ENCODE data around the gene SERTAD2. TPM values are rescaled to one million over a fixed set of nuclear protein-coding genes. Genes with fewer than 3 reads are reported as not detected.

Gene SERTAD2
- total and polyA plus RNA-seq, 2 donors: 14.6 to 17.6 TPM

DNA sequence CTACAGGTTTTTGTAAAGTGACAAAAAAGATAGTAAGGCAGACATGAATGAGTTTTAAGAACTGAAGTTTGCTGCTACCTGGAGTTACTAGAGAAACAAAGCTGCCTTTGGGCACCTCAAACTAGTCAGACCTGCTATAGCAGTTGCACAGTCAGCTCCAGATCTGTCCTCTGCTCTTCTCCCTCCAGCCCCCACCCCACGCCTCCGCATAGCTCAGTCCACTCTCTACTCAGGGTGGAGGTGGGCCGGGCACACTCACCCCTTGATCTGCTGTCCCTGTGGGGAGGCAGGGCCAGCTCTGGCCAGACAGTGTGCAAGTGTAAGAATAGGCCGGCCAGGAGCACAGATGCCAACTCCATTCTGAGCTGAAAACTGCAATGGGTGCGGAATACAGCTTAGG is 4.1 kb downstream of the SERTAD2 start:
- no peaks in the 10 kb centered on the region for H3K36me3 ChIP-seq (ENCODE audit: insufficient read depth)
- no peak overlapping the region for H3K4me3 ChIP-seq (ENCODE audit: low read depth, low read length)
- no peak overlapping the region for H3K27ac ChIP-seq (ENCODE audit: low read depth)
- no peaks in the 10 kb centered on the region for H3K4me1 ChIP-seq (ENCODE audit: insufficient read depth)
- DNase-seq (ENCODE audit: extremely low spot score): no peak
- WGBS: 71% methylated on average over 5 of the region's 5 CpGs

- WGBS: 87% methylated on average over 6 of the region's 6 CpGs
- Histone ChIP-seq H3K4me3 (ENCODE audit: low read depth, low read length) (no peak overlapping the region), H3K36me3 (ENCODE audit: insufficient read depth) (no peaks in the 10 kb centered on the region), H3K4me1 (ENCODE audit: insufficient read depth) (no peaks in the 10 kb centered on the region), H3K27ac (ENCODE audit: low read depth) (peak overlapping the region; percentile 27)
- DNase-seq (ENCODE audit: extremely low spot score): no peak
Measured at GRCh38 chr2:64649013-64649484, 4.7 kb downstream of the SERTAD2 start.

- 15% methylated on average over 9 of the region's 9 CpGs for WGBS
- Histone ChIP-seq H3K4me1 (ENCODE audit: insufficient read depth) (no peaks in the 10 kb centered on the region), H3K27ac (ENCODE audit: low read depth) (no peak overlapping the region), H3K36me3 (ENCODE audit: insufficient read depth) (no peaks in the 10 kb centered on the region), H3K4me3 (ENCODE audit: low read depth, low read length) (no peak overlapping the region)
- DNase-seq (ENCODE audit: extremely low spot score): no peak
Measured at GRCh38 chr2:64646007-64646880, 7.5 kb downstream of the SERTAD2 start.

DNA sequence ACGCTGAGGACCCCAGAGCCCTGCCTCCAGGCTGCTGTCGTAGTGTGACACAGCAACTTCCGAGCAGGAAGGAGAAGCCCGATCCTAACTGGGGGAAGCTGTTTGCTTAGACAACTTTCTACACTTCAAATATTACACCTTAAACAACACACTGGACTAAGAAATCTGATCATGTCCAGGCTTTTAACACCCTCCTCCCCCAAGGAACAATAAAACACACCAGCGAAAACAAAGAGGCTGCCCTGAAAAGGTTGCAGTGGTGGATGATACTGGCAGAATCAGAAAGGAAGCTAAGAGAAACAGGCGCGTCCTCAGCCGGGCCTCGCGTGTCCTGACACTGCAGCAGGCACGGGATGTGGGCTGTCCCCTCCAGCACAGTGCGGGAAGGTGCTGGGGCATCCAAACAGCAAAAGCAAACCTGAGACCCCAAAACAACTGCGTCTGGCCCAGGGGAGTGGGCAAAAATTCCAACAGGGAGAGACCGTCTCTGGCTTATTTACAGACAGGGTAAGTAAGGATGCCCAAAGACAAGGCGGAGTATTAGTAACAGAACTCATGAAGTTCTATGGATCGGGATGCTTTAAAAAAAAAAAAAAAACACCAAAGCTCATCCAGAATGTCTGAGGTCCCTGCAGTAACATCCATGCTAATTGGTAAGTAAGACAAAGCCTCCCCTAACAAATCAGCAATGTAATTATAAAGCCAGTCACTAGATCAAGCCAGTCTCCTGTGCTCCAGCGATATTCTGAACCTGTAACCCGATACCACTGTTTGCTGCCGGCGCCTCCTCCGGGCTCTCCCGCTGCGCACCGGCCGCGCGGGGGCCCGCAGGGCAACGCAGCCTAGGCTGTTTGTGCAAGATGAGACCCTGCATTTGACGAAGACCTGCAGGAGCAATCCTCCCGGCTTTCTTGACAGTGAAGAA is 9.0 kb downstream of the SERTAD2 start:
- H3K4me3 ChIP-seq (ENCODE audit: low read depth, low read length): peak overlapping the region; percentile 38
- no peaks in the 10 kb centered on the region for H3K4me1 ChIP-seq (ENCODE audit: insufficient read depth)
- under 1% methylated on average over 31 of the region's 31 CpGs for WGBS
- peak overlapping the region; percentile 87 for H3K27ac ChIP-seq (ENCODE audit: low read depth)
- no peaks in the 10 kb centered on the region for H3K36me3 ChIP-seq (ENCODE audit: insufficient read depth)
- DNase-seq (ENCODE audit: extremely low spot score): peak; percentile 81

GRCh38 chr2:64643838-64644457 is 9.8 kb downstream of the SERTAD2 start:
- H3K27ac ChIP-seq (ENCODE audit: low read depth): peak overlapping the region; percentile 87
- H3K4me1 ChIP-seq (ENCODE audit: insufficient read depth): no peaks in the 10 kb centered on the region
- no peaks in the 10 kb centered on the region for H3K36me3 ChIP-seq (ENCODE audit: insufficient read depth)
- peak overlapping the region; percentile 38 for H3K4me3 ChIP-seq (ENCODE audit: low read depth, low read length)
- WGBS: 51% methylated on average over 8 of the region's 8 CpGs
- no peak for DNase-seq (ENCODE audit: extremely low spot score)

GRCh38 chr2:64641599-64641998 is 12.1 kb downstream of the SERTAD2 start:
- no peaks in the 10 kb centered on the region for H3K36me3 ChIP-seq (ENCODE audit: insufficient read depth)
- no peak overlapping the region for H3K4me3 ChIP-seq (ENCODE audit: low read depth, low read length)
- DNase-seq (ENCODE audit: extremely low spot score): no peak
- WGBS: 86% methylated on average over 10 of the region's 10 CpGs
- peaks cover 2% of the 10 kb centered on the region for H3K4me1 ChIP-seq (ENCODE audit: insufficient read depth)
- H3K27ac ChIP-seq (ENCODE audit: low read depth): no peak overlapping the region

- Histone ChIP-seq H3K36me3 (ENCODE audit: insufficient read depth) (peaks cover 4% of the 10 kb centered on the region), H3K4me3 (ENCODE audit: low read depth, low read length) (no peak overlapping the region), H3K4me1 (ENCODE audit: insufficient read depth) (peaks cover 4% of the 10 kb centered on the region), H3K27ac (ENCODE audit: low read depth) (no peak overlapping the region)
- WGBS: 74% methylated on average over 12 of the region's 12 CpGs
- no peak for DNase-seq (ENCODE audit: extremely low spot score)
Measured at GRCh38 chr2:64640153-64641044, 13.3 kb downstream of the SERTAD2 start.

- H3K4me3 ChIP-seq (ENCODE audit: low read depth, low read length): no peak overlapping the region
- 51% methylated on average over 2 of the region's 2 CpGs for WGBS
- peaks cover 4% of the 10 kb centered on the region for H3K36me3 ChIP-seq (ENCODE audit: insufficient read depth)
- H3K27ac ChIP-seq (ENCODE audit: low read depth): no peak overlapping the region
- peaks cover 4% of the 10 kb centered on the region for H3K4me1 ChIP-seq (ENCODE audit: insufficient read depth)
- DNase-seq (ENCODE audit: extremely low spot score): no peak
Measured at GRCh38 chr2:64639691-64640090, 14.0 kb downstream of the SERTAD2 start.

DNA sequence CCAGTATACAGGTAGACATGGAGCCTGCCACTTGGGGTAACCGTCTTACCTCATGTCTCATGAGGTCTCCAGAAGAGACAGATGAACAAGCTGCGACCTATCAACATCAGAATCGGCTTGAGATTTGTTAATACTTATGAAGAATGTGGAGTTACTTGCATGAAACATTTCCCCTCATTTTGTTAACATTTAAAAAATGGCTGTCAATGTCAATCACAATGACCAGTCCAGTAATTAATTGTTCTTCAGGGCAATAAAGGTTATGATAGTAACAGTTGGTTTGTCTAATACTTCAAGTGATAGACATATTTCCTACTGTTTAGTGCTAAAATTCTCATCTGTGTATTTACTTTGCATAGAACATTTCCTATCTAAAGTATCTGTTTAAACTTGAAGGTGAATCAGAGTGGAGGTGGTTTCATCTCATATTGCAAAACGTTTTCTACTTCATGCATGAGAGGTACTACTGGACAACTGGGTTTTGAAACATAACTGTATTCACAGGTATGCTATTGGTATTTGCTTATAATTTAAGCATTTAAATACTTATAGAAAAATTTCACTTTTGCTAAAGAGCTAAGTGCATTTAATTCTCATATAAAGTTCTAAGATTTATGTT is 15.1 kb downstream of the SERTAD2 start:
- WGBS: 85% methylated on average over 4 of the region's 4 CpGs
- no peak overlapping the region for H3K27ac ChIP-seq (ENCODE audit: low read depth)
- no peak overlapping the region for H3K4me3 ChIP-seq (ENCODE audit: low read depth, low read length)
- no peak for DNase-seq (ENCODE audit: extremely low spot score)
- peaks cover 4% of the 10 kb centered on the region for H3K36me3 ChIP-seq (ENCODE audit: insufficient read depth)
- peaks cover 4% of the 10 kb centered on the region for H3K4me1 ChIP-seq (ENCODE audit: insufficient read depth)

DNA sequence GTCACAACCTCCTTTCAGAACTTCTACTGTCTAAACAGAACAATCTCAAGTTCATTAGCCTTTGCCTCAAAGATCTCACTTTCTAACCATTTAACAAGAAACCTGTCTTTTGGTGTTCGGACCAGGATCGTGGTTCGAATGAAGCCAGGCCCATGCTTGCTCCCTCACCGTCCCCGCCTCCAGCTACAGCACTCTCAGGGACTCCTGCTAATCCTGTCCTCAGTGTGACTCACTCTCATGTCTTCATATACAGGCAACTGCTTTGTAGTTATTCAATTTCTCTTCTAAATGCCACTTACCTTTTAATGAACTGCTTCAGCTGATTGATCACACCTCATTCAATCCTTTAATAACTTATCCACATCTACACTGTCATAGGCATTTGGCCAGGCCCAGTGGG is 15.8 kb downstream of the SERTAD2 start:
- Histone ChIP-seq H3K36me3 (ENCODE audit: insufficient read depth) (peaks cover 4% of the 10 kb centered on the region), H3K4me3 (ENCODE audit: low read depth, low read length) (no peak overlapping the region), H3K27ac (ENCODE audit: low read depth) (no peak overlapping the region), H3K4me1 (ENCODE audit: insufficient read depth) (peaks cover 4% of the 10 kb centered on the region)
- 91% methylated on average over 5 of the region's 5 CpGs for WGBS
- no peak for DNase-seq (ENCODE audit: extremely low spot score)

DNA sequence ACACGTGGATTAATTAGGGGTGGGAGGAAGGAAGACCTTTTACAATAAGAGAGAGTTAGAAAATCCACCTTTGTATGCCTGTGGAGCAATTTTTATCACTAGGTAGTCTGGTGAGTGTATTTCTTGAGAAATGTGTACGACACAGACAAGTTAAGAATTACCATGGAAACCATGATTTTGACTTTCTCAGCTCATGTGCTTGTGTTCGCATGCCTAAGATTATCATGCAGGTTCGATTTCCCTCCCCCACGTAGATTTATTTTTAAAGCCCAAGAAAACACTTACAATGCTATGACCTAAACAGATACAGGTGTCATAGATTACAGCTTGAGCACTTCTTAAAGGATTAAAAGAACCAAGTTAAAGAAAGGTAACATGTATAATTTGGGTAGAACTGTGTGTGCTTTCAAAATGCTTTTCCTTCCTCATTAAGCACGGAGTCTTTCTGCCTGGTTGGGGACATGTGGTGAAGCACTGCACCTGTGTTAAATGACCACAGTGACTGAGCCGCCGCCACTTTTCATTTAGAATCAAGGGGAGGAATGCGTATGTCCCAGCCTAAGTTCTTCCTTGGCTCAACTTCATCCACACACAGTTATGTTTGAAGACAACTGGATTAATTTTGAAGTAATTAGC is 16.6 kb downstream of the SERTAD2 start:
- no peak overlapping the region for H3K27ac ChIP-seq (ENCODE audit: low read depth)
- H3K36me3 ChIP-seq (ENCODE audit: insufficient read depth): peaks cover 4% of the 10 kb centered on the region
- 80% methylated on average over 9 of the region's 9 CpGs for WGBS
- H3K4me1 ChIP-seq (ENCODE audit: insufficient read depth): peaks cover 4% of the 10 kb centered on the region
- H3K4me3 ChIP-seq (ENCODE audit: low read depth, low read length): no peak overlapping the region
- no peak for DNase-seq (ENCODE audit: extremely low spot score)

Data from urinary bladder (tissue), 4 donors.